ENCODE measurements around the gene NOC3L. TPM values are rescaled to one million over a fixed set of nuclear protein-coding genes. Genes with fewer than 3 reads are reported as not detected.

NOC3L gene
- total and polyA plus RNA-seq, 2 donors (not counting 3 experiments of a cell fraction or from before 2014, with no cell fraction given): 4.3 to 20.5 TPM

DNA sequence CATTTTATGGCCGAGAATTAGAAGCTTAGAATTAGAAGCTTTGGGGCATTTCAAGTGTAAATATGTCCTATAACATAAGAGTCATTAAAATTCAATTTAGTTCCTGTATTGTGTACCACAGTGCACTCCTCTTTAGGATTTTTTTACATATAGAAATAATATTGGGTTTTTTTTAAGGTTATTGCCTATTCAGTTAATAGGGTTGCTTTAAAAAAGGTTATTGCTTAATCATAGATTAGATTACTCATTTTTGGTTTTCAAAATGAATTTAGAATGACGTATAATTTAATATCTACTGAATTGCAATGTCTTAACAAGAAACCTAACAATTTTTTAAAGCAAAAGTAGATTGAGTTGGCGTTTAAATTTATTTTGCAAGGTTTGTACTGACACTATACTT lies 34.1 kb downstream of the NOC3L start:
- Histone ChIP-seq H3K9ac (replicated peaks; ENCODE audit: extremely low read depth, insufficient read depth, low read length) (no peak overlapping the region), H4K20me1 (replicated peaks; ENCODE audit: control insufficient read depth, extremely low read depth, insufficient read depth, low read length) (no peaks in the 10 kb centered on the region), H3K9me3 (replicated peaks; ENCODE audit: control insufficient read depth, insufficient read depth, low read length) (no peaks in the 10 kb centered on the region), H2AFZ (ENCODE audit: low read depth, low read length) (no peak overlapping the region), H3K4me2 (ENCODE audit: insufficient read depth, low read length) (no peak overlapping the region), H3K79me2 (ENCODE audit: control insufficient read depth, insufficient read depth, low read length) (no peaks in the 10 kb centered on the region), H3K9me1 (replicated peaks; ENCODE audit: control insufficient read depth, extremely low read depth, insufficient read depth, low read length) (no peaks in the 10 kb centered on the region), H3K27me3 (ENCODE audit: control insufficient read depth in 2 of 2, insufficient read depth in 2 of 2, low read length in 2 of 2) (no peaks in the 10 kb centered on the region), H3K4me3 (replicated peaks in 1 of 3; ENCODE audit: insufficient read depth in 1 of 3, low read depth in 1 of 3, low read length in 3 of 3) (no peak overlapping the region), H3K36me3 (ENCODE audit: control insufficient read depth in 2 of 2, extremely low read depth in 1 of 2, insufficient read depth in 2 of 2, low read length in 2 of 2) (peaks cover 0 to 10% of the 10 kb centered on the region in 2 experiments), H3K27ac (ENCODE audit: insufficient read depth, low read depth, low read length) (no peak overlapping the region), H3K4me1 (ENCODE audit: control insufficient read depth, extremely low read depth, insufficient read depth, low read length) (no peaks in the 10 kb centered on the region)
- no TSS peak for BruUV-seq (replicated peaks)
- no peak for DNase-seq (ENCODE audit: low read depth, low spot score)
- intact Hi-C loops (cut with micrococcal nuclease): no loop called here
- ChIA-PET POLR2A (no interaction called here), CTCF (interaction anchor here (1.2 to 1.7 kb wide), 2 partner anchors 8 to 115 kb away, joined by 5 to 17 read pairs; no protein-coding TSS in a partner anchor)
- TF ChIP-seq MYC (IDR thresholded peaks at IDR 0.05; ENCODE audit: low read depth, low read length) (no peak), POLR2AphosphoS5 (IDR thresholded peaks at IDR 0.05; ENCODE audit: insufficient read depth, low read depth, low read length) (no peak), JUN (IDR thresholded peaks at IDR 0.05; ENCODE audit: borderline replicate concordance, insufficient read depth, insufficient read length, low read depth) (no peak), EZH2 (IDR thresholded peaks at IDR 0.05; ENCODE audit: borderline replicate concordance, low read depth, low read length, severe bottlenecking) (no peak), GATA2 (IDR thresholded peaks at IDR 0.05; ENCODE audit: insufficient read depth, insufficient read length, low read depth, low read length) (no peak), FOS (IDR thresholded peaks at IDR 0.05; ENCODE audit: borderline replicate concordance, insufficient read depth, low read length) (no peak), POLR2A (IDR thresholded peaks at IDR 0.05; ENCODE audit: low read depth, low read length) (no peak)
- TF ChIP-seq, protein P1, sequence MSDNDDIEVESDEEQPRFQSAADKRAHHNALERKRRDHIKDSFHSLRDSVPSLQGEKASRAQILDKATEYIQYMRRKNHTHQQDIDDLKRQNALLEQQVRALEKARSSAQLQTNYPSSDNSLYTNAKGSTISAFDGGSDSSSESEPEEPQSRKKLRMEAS (IDR thresholded peaks at IDR 0.05; ENCODE audit: insufficient read depth, insufficient read length): no peak
- TF ChIP-seq, protein P2, sequence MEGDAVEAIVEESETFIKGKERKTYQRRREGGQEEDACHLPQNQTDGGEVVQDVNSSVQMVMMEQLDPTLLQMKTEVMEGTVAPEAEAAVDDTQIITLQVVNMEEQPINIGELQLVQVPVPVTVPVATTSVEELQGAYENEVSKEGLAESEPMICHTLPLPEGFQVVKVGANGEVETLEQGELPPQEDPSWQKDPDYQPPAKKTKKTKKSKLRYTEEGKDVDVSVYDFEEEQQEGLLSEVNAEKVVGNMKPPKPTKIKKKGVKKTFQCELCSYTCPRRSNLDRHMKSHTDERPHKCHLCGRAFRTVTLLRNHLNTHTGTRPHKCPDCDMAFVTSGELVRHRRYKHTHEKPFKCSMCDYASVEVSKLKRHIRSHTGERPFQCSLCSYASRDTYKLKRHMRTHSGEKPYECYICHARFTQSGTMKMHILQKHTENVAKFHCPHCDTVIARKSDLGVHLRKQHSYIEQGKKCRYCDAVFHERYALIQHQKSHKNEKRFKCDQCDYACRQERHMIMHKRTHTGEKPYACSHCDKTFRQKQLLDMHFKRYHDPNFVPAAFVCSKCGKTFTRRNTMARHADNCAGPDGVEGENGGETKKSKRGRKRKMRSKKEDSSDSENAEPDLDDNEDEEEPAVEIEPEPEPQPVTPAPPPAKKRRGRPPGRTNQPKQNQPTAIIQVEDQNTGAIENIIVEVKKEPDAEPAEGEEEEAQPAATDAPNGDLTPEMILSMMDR (IDR thresholded peaks at IDR 0.05; ENCODE audit: extremely low read depth in 1 of 2, insufficient read depth in 1 of 2, low read depth in 1 of 2, low read length in 2 of 2): no peak
- dilution Hi-C loops (cut with MboI; ENCODE audit: extremely low pct_ligation_motif_present, low sequenced_read_pairs): no loop called here
- no peak for FAIRE-seq

All from endothelial cell of umbilical vein (primary cell).